GM23338 (cell line): ENCODE results near the gene PBX3. TPM values are rescaled to one million over a fixed set of nuclear protein-coding genes. Genes with fewer than 3 reads are reported as not detected.

Experiments
- ATAC-seq: fragments of 200-7000 bp; cut with Tn5 transposase; 3 replicates; pipeline ENCODE4 v1.9.1; 2020
- DNase-seq: peaks from one replicate; pipeline ENCODE4 v3.0.0-alpha.2; 2015; ENCODE audit warnings: low spot score
- H2AFZ ChIP-seq: fragments of 200-600 bp; sonication (generic); 2 replicates; pipeline ENCODE4 v1.8.0; 2016; ENCODE audit warnings: antibody characterized with exemption, mild to moderate bottlenecking, moderate library complexity
- H3F3A ChIP-seq: fragments of 200-600 bp; sonication (generic); replicated peaks from 2 replicates; pipeline ENCODE4 v1.8.0; 2017; ENCODE audit warnings: antibody characterized with exemption, mixed run types, low read depth
- H3K27ac ChIP-seq: fragments of 200-600 bp; sonication (generic); 2 replicates; pipeline ENCODE4 v1.6.1; 2016; ENCODE audit warnings: low read depth
- H3K27me3 ChIP-seq: fragments of 200-600 bp; sonication (generic); 2 replicates; pipeline ENCODE4 v1.8.0; 2016; ENCODE audit warnings: mild to moderate bottlenecking, mixed run types, moderate library complexity; ENCODE audit not compliant: insufficient read depth
- H3K36me3 ChIP-seq: fragments of 200-600 bp; sonication (generic); 2 replicates; pipeline ENCODE4 v1.8.0; 2016; ENCODE audit warnings: mild to moderate bottlenecking; ENCODE audit not compliant: insufficient read depth
- H3K4me1 ChIP-seq: fragments of 200-600 bp; sonication (generic); 2 replicates; pipeline ENCODE4 v1.8.0; 2016; ENCODE audit warnings: mild to moderate bottlenecking, moderate library complexity; ENCODE audit not compliant: insufficient read depth
- H3K4me2 ChIP-seq: fragments of 200-600 bp; sonication (generic); 2 replicates; pipeline ENCODE4 v1.7.1; 2017; ENCODE audit warnings: mixed run types
- H3K4me3 ChIP-seq: fragments of 200-600 bp; sonication (generic); 2 replicates; pipeline ENCODE4 v1.6.1; 2016; ENCODE audit warnings: mixed run types
- H3K79me2 ChIP-seq: fragments of 200-600 bp; sonication (generic); replicated peaks from 2 replicates; pipeline ENCODE4 v1.8.0; 2017; ENCODE audit warnings: mild to moderate bottlenecking; ENCODE audit not compliant: insufficient read depth
- H3K9me2 ChIP-seq: fragments of 200-600 bp; sonication (generic); 2 replicates; pipeline ENCODE4 v1.8.0; 2017; ENCODE audit not compliant: insufficient read depth
- H4K20me1 ChIP-seq: fragments of 200-600 bp; sonication (generic); replicated peaks from 2 replicates; pipeline ENCODE4 v1.8.0; 2017; ENCODE audit warnings: mild to moderate bottlenecking; ENCODE audit not compliant: insufficient read depth
- H3K27ac Mint-ChIP-seq: 2 replicates; pipeline ENCODE4 v1.8.0; 2020; ENCODE audit warnings: inconsistent platforms, mild to moderate bottlenecking, moderate library complexity, mixed read lengths
- H3K27me3 Mint-ChIP-seq: 3 replicates; pipeline ENCODE4 v1.8.0; 2022; ENCODE audit warnings: low read depth, mild to moderate bottlenecking, moderate library complexity, mixed read lengths, inconsistent platforms; ENCODE audit not compliant: insufficient read depth, poor library complexity
- H3K36me3 Mint-ChIP-seq: 3 replicates; pipeline ENCODE4 v1.8.0; 2021; ENCODE audit warnings: low read depth, mild to moderate bottlenecking, inconsistent platforms, moderate library complexity, mixed read lengths
- H3K4me1 Mint-ChIP-seq: 3 replicates; pipeline ENCODE4 v1.8.0; 2020; ENCODE audit warnings: mild to moderate bottlenecking, inconsistent platforms, mixed read lengths
- H3K4me3 Mint-ChIP-seq: 3 replicates; pipeline ENCODE4 v1.8.0; 2021; ENCODE audit warnings: moderate library complexity, mild to moderate bottlenecking, inconsistent platforms, mixed read lengths
- H3K9me3 Mint-ChIP-seq: 3 replicates; pipeline ENCODE4 v1.8.0; 2020; ENCODE audit warnings: moderate library complexity, mild to moderate bottlenecking, inconsistent platforms, mixed read lengths
- CREB1 ChIP-seq: fragments of 250-450 bp; sonication (Bioruptor Pico); IDR thresholded peaks from 2 replicates; pipeline ENCODE4 v1.5.0; 2020; ENCODE audit warnings: low read depth, mild to moderate bottlenecking, moderate library complexity
- EZH2 ChIP-seq: fragments of 200-600 bp; sonication (generic); IDR thresholded peaks from one replicate; pipeline ENCODE4 v1.8.0; 2017; ENCODE audit warnings: antibody characterized with exemption, mild to moderate bottlenecking, low read depth; ENCODE audit not compliant: unreplicated experiment
- JUNB ChIP-seq: IDR thresholded peaks from one replicate; pipeline ENCODE4 v1.6.1; 2016; ENCODE audit warnings: antibody characterized with exemption; ENCODE audit not compliant: unreplicated experiment
- NANOG ChIP-seq: IDR thresholded peaks from 2 replicates; pipeline ENCODE4 v1.6.1; 2016; ENCODE audit warnings: antibody characterized with exemption, borderline replicate concordance
- POLR2AphosphoS5 ChIP-seq: IDR thresholded peaks from 2 replicates; pipeline ENCODE4 v1.6.1; 2016; ENCODE audit warnings: antibody characterized with exemption, low read depth
- STAT1 ChIP-seq: IDR thresholded peaks from one replicate; pipeline ENCODE4 v1.6.1; 2016; ENCODE audit warnings: antibody characterized with exemption; ENCODE audit not compliant: unreplicated experiment
- ZNF331 ChIP-seq: fragments of 250-450 bp; sonication (Bioruptor Pico); IDR thresholded peaks from 2 replicates; pipeline ENCODE4 v1.5.0; 2020; ENCODE audit warnings: low read depth, mild to moderate bottlenecking, moderate library complexity
- polyA plus RNA-seq: library from polyadenylated mRNA; unstranded; fragments of >200 nt; fragmentation: Nextera tagmentation; extraction: Ambion mirVana; gene quantifications from 2 replicates; pipeline ENCODE4 v1.2.1, GENCODE V29; 2016
- total RNA-seq: library from RNA; depleted of rRNA; stranded (reverse); fragments of >200 nt; shearing (Covaris generic); gene quantifications from 2 replicates; pipeline ENCODE4 v1.2.3, GENCODE V29; 2014
- TF ChIP-seq, protein P1 (sequence below): fragments of 250-450 bp; sonication (Bioruptor Pico); IDR thresholded peaks from 2 replicates; pipeline ENCODE4 v1.5.0; 2020; ENCODE audit warnings: mild to moderate bottlenecking, moderate library complexity
- TF ChIP-seq, protein P2 (sequence below): IDR thresholded peaks from 2 replicates; pipeline ENCODE4 v1.6.1; 2016; ENCODE audit warnings: antibody characterized with exemption

PBX3 gene
- total and polyA plus RNA-seq, 2 experiments from 2014 or later: 28.9 to 50.5 TPM

DNA sequence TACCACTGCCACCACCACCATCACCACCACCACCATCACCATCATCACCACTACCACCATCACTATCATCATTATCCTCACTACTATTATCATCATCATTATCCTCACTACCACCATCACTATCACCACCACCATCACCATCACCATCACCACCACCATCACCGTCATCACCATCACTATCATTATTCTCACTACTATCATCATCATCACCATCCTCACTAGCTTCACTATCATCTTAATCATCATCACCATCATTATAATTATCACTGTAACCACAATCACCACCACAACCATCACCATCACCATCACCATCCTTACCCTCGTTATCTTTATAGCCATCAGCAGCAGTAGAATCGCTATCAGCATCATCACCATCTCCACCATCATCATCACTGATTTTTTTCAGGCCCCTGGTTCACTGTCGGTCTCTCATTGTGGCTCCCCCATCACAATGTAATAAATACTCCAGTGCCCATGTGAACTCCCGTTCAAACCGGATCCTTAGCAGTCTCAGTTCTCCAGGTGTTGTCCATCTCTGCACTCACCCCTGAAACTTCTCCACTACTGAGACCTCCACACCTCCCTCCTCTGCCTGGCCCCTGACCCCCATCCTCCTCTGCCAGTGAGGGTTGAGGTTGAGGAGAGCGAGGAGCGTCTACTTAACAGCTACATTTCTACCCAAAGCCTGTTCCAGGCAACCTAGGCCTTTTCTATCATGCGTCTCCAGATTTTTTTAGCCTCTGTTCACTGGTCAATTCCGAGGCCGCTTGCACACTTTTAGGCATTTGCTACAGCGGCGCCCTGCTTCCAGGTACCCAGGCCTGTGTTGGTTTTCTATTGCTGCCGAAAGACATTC lies 238.2 kb downstream of the PBX3 start (continued):
- TF ChIP-seq, protein P1, sequence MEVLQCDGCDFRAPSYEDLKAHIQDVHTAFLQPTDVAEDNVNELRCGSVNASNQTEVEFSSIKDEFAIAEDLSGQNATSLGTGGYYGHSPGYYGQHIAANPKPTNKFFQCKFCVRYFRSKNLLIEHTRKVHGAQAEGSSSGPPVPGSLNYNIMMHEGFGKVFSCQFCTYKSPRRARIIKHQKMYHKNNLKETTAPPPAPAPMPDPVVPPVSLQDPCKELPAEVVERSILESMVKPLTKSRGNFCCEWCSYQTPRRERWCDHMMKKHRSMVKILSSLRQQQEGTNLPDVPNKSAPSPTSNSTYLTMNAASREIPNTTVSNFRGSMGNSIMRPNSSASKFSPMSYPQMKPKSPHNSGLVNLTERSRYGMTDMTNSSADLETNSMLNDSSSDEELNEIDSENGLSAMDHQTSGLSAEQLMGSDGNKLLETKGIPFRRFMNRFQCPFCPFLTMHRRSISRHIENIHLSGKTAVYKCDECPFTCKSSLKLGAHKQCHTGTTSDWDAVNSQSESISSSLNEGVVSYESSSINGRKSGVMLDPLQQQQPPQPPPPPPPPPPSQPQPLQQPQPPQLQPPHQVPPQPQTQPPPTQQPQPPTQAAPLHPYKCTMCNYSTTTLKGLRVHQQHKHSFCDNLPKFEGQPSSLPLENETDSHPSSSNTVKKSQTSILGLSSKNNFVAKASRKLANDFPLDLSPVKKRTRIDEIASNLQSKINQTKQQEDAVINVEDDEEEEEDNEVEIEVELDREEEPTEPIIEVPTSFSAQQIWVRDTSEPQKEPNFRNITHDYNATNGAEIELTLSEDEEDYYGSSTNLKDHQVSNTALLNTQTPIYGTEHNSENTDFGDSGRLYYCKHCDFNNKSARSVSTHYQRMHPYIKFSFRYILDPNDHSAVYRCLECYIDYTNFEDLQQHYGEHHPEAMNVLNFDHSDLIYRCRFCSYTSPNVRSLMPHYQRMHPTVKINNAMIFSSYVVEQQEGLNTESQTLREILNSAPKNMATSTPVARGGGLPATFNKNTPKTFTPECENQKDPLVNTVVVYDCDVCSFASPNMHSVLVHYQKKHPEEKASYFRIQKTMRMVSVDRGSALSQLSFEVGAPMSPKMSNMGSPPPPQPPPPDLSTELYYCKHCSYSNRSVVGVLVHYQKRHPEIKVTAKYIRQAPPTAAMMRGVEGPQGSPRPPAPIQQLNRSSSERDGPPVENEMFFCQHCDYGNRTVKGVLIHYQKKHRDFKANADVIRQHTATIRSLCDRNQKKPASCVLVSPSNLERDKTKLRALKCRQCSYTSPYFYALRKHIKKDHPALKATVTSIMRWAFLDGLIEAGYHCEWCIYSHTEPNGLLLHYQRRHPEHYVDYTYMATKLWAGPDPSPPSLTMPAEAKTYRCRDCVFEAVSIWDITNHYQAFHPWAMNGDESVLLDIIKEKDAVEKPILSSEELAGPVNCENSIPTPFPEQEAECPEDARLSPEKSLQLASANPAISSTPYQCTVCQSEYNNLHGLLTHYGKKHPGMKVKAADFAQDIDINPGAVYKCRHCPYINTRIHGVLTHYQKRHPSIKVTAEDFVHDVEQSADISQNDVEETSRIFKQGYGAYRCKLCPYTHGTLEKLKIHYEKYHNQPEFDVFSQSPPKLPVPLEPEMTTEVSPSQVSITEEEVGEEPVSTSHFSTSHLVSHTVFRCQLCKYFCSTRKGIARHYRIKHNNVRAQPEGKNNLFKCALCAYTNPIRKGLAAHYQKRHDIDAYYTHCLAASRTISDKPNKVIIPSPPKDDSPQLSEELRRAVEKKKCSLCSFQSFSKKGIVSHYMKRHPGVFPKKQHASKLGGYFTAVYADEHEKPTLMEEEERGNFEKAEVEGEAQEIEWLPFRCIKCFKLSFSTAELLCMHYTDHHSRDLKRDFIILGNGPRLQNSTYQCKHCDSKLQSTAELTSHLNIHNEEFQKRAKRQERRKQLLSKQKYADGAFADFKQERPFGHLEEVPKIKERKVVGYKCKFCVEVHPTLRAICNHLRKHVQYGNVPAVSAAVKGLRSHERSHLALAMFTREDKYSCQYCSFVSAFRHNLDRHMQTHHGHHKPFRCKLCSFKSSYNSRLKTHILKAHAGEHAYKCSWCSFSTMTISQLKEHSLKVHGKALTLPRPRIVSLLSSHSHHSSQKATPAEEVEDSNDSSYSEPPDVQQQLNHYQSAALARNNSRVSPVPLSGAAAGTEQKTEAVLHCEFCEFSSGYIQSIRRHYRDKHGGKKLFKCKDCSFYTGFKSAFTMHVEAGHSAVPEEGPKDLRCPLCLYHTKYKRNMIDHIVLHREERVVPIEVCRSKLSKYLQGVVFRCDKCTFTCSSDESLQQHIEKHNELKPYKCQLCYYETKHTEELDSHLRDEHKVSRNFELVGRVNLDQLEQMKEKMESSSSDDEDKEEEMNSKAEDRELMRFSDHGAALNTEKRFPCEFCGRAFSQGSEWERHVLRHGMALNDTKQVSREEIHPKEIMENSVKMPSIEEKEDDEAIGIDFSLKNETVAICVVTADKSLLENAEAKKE (CRISPR knock-in tag): no peak
- no peak for TF ChIP-seq POLR2AphosphoS5

DNA sequence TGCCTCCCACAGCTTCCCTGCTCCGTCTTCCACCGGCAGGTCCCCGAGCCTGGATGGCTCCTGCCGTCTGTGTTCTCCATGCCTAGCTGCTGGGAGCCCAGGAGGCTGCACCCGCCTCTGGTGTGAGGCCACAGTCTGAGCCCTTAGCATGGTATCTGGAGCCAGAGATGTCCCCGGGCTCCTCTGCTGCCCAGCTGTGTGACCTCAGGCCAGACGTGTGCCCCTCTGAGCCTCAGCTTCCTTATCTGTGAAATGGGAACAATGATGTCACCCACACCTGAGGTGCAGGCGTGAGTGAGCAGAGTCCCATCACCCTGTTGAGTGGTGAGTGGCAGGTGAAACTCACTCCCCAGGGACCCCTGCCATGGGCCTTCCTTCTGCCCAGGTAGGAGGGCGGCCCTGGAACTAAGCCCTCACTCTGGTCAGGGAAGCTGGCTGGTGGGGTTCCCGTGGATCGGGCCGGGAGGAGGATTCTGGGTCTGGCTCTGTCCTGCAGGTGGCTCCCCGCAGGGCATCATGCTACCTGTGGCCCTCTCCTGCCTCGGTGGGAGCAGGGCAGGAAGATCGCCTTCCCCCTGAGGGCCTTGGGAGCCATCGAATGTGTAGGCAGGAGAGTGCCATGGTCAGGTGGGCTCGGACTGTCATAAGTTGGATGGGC lies 239.0 kb downstream of the PBX3 start:
- Histone ChIP-seq H3K9me2 (peaks cover 4% of the 10 kb centered on the region; the same call in 1 of the 2 replicates), H3K4me2 (no peak overlapping the region), H3K4me3 (no peak overlapping the region), H3F3A (no peaks in the 10 kb centered on the region), H3K27ac (no peak overlapping the region), H3K27me3 (no peaks in the 10 kb centered on the region), H4K20me1 (no peaks in the 10 kb centered on the region), H3K4me1 (no peaks in the 10 kb centered on the region), H2AFZ (no peak overlapping the region), H3K36me3 (no peaks in the 10 kb centered on the region), H3K79me2 (no peaks in the 10 kb centered on the region)
- H3K4me1 Mint-ChIP-seq: peaks cover 2% of the 10 kb centered on the region; the same call in 1 of the 3 replicates
- no peak overlapping the region for H3K27ac Mint-ChIP-seq
- DNase-seq (no peak), ATAC-seq (no peak)
- peaks cover 9% of the 10 kb centered on the region for H3K27me3 Mint-ChIP-seq
- H3K4me3 Mint-ChIP-seq: no peak overlapping the region
- H3K36me3 Mint-ChIP-seq: no peaks in the 10 kb centered on the region
- no peaks in the 10 kb centered on the region; the same call in 2 of the 3 replicates for H3K9me3 Mint-ChIP-seq
- TF ChIP-seq CREB1 (no peak), EZH2 (no peak), STAT1 (no peak), NANOG (no peak), POLR2AphosphoS5 (no peak), JUNB (no peak), ZNF331 (CRISPR knock-in tag) (no peak)
- TF ChIP-seq, protein P2, sequence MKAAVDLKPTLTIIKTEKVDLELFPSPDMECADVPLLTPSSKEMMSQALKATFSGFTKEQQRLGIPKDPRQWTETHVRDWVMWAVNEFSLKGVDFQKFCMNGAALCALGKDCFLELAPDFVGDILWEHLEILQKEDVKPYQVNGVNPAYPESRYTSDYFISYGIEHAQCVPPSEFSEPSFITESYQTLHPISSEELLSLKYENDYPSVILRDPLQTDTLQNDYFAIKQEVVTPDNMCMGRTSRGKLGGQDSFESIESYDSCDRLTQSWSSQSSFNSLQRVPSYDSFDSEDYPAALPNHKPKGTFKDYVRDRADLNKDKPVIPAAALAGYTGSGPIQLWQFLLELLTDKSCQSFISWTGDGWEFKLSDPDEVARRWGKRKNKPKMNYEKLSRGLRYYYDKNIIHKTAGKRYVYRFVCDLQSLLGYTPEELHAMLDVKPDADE: no peak
